K562 (cell line): ENCODE measurements around the gene CUTA. TPM values are rescaled to one million over a fixed set of nuclear protein-coding genes. Genes with fewer than 3 reads are reported as not detected.

Source experiments
- AFF1 ChIP-seq, 2 experiments: fragments of 450-650 bp; IDR thresholded peaks; 2 replicates each; pipeline ENCODE4 v1.6.1; 2018; ENCODE audit warnings: mild to moderate bottlenecking in 2 of 2, low read depth in 1 of 2; ENCODE audit not compliant: partially characterized antibody in 2 of 2
- CREB1 ChIP-seq, 2 experiments: sonication (generic) in 1 of 2; formaldehyde crosslinking in 1 of 2; IDR thresholded peaks; 2 replicates each; pipeline versions ENCODE4 v1.6.1 to v1.8.0; 2012 to 2022; ENCODE audit warnings: inconsistent platforms in 1 of 2, mild to moderate bottlenecking in 1 of 2, missing genetic modification reagents in 1 of 2, moderate library complexity in 1 of 2
- ELK1 ChIP-seq: sonication (generic); formaldehyde crosslinking; IDR thresholded peaks from 2 replicates; pipeline ENCODE4 v1.8.1; 2022; ENCODE audit warnings: missing genetic modification reagents
- NFIX ChIP-seq: fragments of 250-450 bp; sonication (Bioruptor Pico); IDR thresholded peaks from 2 replicates; pipeline ENCODE4 v1.4.0; 2020; ENCODE audit warnings: low read depth, mild to moderate bottlenecking, moderate library complexity
- NFRKB ChIP-seq: fragments of 450-650 bp; IDR thresholded peaks from 2 replicates; pipeline ENCODE4 v1.6.1; 2016; ENCODE audit warnings: low read depth
- SNRNP70 ChIP-seq: fragments of 200-400 bp; formaldehyde crosslinking; optimal IDR thresholded peaks from 2 replicates; pipeline ENCODE3; 2017; ENCODE audit warnings: low read depth, low read length
- TBP ChIP-seq: optimal IDR thresholded peaks from 2 replicates; pipeline ENCODE3; 2011; ENCODE audit warnings: low read depth, low read length, improper control_type of control experiment
- ZFPM2 ChIP-seq: fragments of 250-450 bp; sonication (Bioruptor Pico); IDR thresholded peaks from 2 replicates; pipeline ENCODE4 v1.5.1; 2022; ENCODE audit warnings: mild to moderate bottlenecking
- ZNF316 ChIP-seq: fragments of 450-650 bp; IDR thresholded peaks from 2 replicates; pipeline ENCODE4 v1.6.1; 2016
- ZNF764 ChIP-seq: fragments of 250-450 bp; sonication (Bioruptor Pico); IDR thresholded peaks from 2 replicates; pipeline ENCODE4 v1.4.0; 2020; ENCODE audit warnings: low read depth, mild to moderate bottlenecking, moderate library complexity
- ZSCAN29 ChIP-seq: fragments of 450-650 bp; IDR thresholded peaks from 2 replicates; pipeline ENCODE4 v1.6.1; 2017
- polyA plus RNA-seq, 8 experiments: library from polyadenylated mRNA; depleted of rRNA in 4 of 8; stranded (reverse) in 5 of 8; unstranded in 3 of 8; fragments of >200 nt; fragmentation: Nextera tagmentation in 2 of 8; fragmentation: Illumina TruSeq in 1 of 8; extraction: Ambion mirVana in 2 of 8; extraction: Trizol in 1 of 8; gene quantifications; 2 replicates each; pipeline versions ENCODE4 v1.2.1 to v1.2.3, GENCODE V29; 2011 to 2014; ENCODE audit warnings: inconsistent platforms in 1 of 8, missing spikeins in 1 of 8
- total RNA-seq, 7 experiments: library from RNA; depleted of rRNA in 6 of 7; stranded (reverse); fragments of >200 nt in 6 of 7; fragmentation: Illumina TruSeq in 2 of 7; extraction: Trizol in 2 of 7; gene quantifications; 2 replicates each; pipeline versions ENCODE4 v1.2.1 to v1.2.3, GENCODE V29; 2011 to 2021; ENCODE audit warnings: low replicate concordance in 1 of 7
- TF ChIP-seq, protein P1 (sequence below): fragments of 250-450 bp; sonication (Bioruptor Pico); IDR thresholded peaks from 2 replicates; pipeline ENCODE4 v1.8.0; 2022; ENCODE audit warnings: inconsistent platforms, mild to moderate bottlenecking, moderate library complexity, borderline replicate concordance
- TF ChIP-seq, protein P2 (sequence below): fragments of 450-650 bp; IDR thresholded peaks from 2 replicates; pipeline ENCODE4 v1.7.1; 2018; ENCODE audit warnings: mild to moderate bottlenecking, low read depth; ENCODE audit not compliant: partially characterized antibody
- TF ChIP-seq, protein P3 (sequence below), 2 experiments: fragments of 150-350 bp in 1 of 2; IDR thresholded peaks; 2 replicates each; pipeline ENCODE4 v1.6.1; 2012 to 2016; ENCODE audit warnings: low read depth in 2 of 2, low read length in 2 of 2, mild to moderate bottlenecking in 1 of 2, moderate library complexity in 1 of 2

CUTA gene
- total and polyA plus RNA-seq, 9 of the 15 experiments (the other 6 are each of a cell fraction or from before 2014, with no cell fraction given), result 166 to 682 (median 310) TPM

GRCh38 chr6:33410050-33410710 is 7.7 kb downstream of the CUTA start (continued):
- TF ChIP-seq ELK1 (CRISPR knock-in tag) (no peak), ZNF316 (no peak), ZSCAN29 (no peak), ZNF764 (CRISPR knock-in tag) (no peak), ZFPM2 (CRISPR knock-in tag) (0 out of 2 replicates have a peak, but pooled peaks have one; percentile 57), AFF1 (IDR thresholded peaks at IDR 0.05; ENCODE audit: low read depth in 1 of 2, partially characterized antibody in 2 of 2) (peak in 1 of 2 experiments; percentile 48), CREB1 (IDR thresholded peaks at IDR 0.05) (peak; percentile 98), CREB1 (CRISPR knock-in tag; IDR thresholded peaks at IDR 0.05) (peak; percentile 97), TBP (peak; percentile 76), SNRNP70 (no peak), NFIX (CRISPR knock-in tag) (no peak), NFRKB (0 out of 2 replicates have a peak, but pooled peaks have one; percentile 54)
- TF ChIP-seq, protein P1, sequence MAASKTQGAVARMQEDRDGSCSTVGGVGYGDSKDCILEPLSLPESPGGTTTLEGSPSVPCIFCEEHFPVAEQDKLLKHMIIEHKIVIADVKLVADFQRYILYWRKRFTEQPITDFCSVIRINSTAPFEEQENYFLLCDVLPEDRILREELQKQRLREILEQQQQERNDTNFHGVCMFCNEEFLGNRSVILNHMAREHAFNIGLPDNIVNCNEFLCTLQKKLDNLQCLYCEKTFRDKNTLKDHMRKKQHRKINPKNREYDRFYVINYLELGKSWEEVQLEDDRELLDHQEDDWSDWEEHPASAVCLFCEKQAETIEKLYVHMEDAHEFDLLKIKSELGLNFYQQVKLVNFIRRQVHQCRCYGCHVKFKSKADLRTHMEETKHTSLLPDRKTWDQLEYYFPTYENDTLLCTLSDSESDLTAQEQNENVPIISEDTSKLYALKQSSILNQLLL (CRISPR knock-in tag), result no peak
- TF ChIP-seq, protein P2, sequence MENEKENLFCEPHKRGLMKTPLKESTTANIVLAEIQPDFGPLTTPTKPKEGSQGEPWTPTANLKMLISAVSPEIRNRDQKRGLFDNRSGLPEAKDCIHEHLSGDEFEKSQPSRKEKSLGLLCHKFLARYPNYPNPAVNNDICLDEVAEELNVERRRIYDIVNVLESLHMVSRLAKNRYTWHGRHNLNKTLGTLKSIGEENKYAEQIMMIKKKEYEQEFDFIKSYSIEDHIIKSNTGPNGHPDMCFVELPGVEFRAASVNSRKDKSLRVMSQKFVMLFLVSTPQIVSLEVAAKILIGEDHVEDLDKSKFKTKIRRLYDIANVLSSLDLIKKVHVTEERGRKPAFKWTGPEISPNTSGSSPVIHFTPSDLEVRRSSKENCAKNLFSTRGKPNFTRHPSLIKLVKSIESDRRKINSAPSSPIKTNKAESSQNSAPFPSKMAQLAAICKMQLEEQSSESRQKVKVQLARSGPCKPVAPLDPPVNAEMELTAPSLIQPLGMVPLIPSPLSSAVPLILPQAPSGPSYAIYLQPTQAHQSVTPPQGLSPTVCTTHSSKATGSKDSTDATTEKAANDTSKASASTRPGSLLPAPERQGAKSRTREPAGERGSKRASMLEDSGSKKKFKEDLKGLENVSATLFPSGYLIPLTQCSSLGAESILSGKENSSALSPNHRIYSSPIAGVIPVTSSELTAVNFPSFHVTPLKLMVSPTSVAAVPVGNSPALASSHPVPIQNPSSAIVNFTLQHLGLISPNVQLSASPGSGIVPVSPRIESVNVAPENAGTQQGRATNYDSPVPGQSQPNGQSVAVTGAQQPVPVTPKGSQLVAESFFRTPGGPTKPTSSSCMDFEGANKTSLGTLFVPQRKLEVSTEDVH, result peak; percentile 85
- TF ChIP-seq, protein P3, sequence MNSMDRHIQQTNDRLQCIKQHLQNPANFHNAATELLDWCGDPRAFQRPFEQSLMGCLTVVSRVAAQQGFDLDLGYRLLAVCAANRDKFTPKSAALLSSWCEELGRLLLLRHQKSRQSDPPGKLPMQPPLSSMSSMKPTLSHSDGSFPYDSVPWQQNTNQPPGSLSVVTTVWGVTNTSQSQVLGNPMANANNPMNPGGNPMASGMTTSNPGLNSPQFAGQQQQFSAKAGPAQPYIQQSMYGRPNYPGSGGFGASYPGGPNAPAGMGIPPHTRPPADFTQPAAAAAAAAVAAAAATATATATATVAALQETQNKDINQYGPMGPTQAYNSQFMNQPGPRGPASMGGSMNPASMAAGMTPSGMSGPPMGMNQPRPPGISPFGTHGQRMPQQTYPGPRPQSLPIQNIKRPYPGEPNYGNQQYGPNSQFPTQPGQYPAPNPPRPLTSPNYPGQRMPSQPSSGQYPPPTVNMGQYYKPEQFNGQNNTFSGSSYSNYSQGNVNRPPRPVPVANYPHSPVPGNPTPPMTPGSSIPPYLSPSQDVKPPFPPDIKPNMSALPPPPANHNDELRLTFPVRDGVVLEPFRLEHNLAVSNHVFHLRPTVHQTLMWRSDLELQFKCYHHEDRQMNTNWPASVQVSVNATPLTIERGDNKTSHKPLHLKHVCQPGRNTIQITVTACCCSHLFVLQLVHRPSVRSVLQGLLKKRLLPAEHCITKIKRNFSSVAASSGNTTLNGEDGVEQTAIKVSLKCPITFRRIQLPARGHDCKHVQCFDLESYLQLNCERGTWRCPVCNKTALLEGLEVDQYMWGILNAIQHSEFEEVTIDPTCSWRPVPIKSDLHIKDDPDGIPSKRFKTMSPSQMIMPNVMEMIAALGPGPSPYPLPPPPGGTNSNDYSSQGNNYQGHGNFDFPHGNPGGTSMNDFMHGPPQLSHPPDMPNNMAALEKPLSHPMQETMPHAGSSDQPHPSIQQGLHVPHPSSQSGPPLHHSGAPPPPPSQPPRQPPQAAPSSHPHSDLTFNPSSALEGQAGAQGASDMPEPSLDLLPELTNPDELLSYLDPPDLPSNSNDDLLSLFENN (IDR thresholded peaks at IDR 0.05; ENCODE audit: low read depth in 2 of 2, low read length in 2 of 2), result no peak
